ENCODE measurements around the gene RPE. TPM values are rescaled to one million over a fixed set of nuclear protein-coding genes. Genes with fewer than 3 reads are reported as not detected.

Gene RPE
- total RNA-seq, 1 donor from 2014 or later: 16.4 TPM

- H3K36me3 ChIP-seq: no peaks in the 10 kb centered on the region
- no peak overlapping the region for H3K4me3 ChIP-seq
- no peak for TF ChIP-seq CTCF (IDR thresholded peaks at IDR 0.05; ENCODE audit: borderline replicate concordance)
- no peak for DNase-seq
- intact Hi-C loops (cut with micrococcal nuclease): loop anchor here (5.0 kb wide), 1 partner anchor 220 kb away; no protein-coding TSS in a partner anchor
- H3K27ac ChIP-seq (replicated peaks): no peak overlapping the region
- no peaks in the 10 kb centered on the region for H3K9me3 ChIP-seq (replicated peaks)
- no peaks in the 10 kb centered on the region for H3K4me1 ChIP-seq
- peaks cover 31% of the 10 kb centered on the region for H3K27me3 ChIP-seq (ENCODE audit: low read depth)
Observed at GRCh38 chr2:209976698-209977385, 25.6 kb upstream of the RPE start.

- Histone ChIP-seq H3K4me1 (no peaks in the 10 kb centered on the region), H3K27ac (replicated peaks) (no peak overlapping the region), H3K4me3 (no peak overlapping the region), H3K36me3 (no peaks in the 10 kb centered on the region), H3K9me3 (replicated peaks) (no peaks in the 10 kb centered on the region), H3K27me3 (ENCODE audit: low read depth) (peaks cover 23% of the 10 kb centered on the region)
- DNase-seq: no peak
- peak; percentile 79 for TF ChIP-seq CTCF (IDR thresholded peaks at IDR 0.05; ENCODE audit: borderline replicate concordance)
- intact Hi-C loops (cut with micrococcal nuclease): loop anchor here (5.0 kb wide), 1 partner anchor 220 kb away; no protein-coding TSS in a partner anchor
Observed at GRCh38 chr2:209977386-209978239, 24.8 kb upstream of the RPE start.

GRCh38 chr2:209984291-209984690 lies 18.1 kb upstream of the RPE start:
- Histone ChIP-seq H3K4me3 (no peak overlapping the region), H3K36me3 (no peaks in the 10 kb centered on the region), H3K27ac (replicated peaks) (no peak overlapping the region), H3K4me1 (no peaks in the 10 kb centered on the region), H3K27me3 (ENCODE audit: low read depth) (peaks cover 5% of the 10 kb centered on the region), H3K9me3 (replicated peaks) (no peaks in the 10 kb centered on the region)
- intact Hi-C loops (cut with micrococcal nuclease): no loop called here
- TF ChIP-seq CTCF (IDR thresholded peaks at IDR 0.05; ENCODE audit: borderline replicate concordance): no peak
- no peak for DNase-seq

GRCh38 chr2:209985874-209986273 lies 16.6 kb upstream of the RPE start:
- Histone ChIP-seq H3K4me1 (no peaks in the 10 kb centered on the region), H3K27me3 (ENCODE audit: low read depth) (peaks cover 5% of the 10 kb centered on the region), H3K36me3 (no peaks in the 10 kb centered on the region), H3K9me3 (replicated peaks) (no peaks in the 10 kb centered on the region), H3K4me3 (no peak overlapping the region), H3K27ac (replicated peaks) (no peak overlapping the region)
- TF ChIP-seq CTCF (IDR thresholded peaks at IDR 0.05; ENCODE audit: borderline replicate concordance): no peak
- no peak for DNase-seq
- intact Hi-C loops (cut with micrococcal nuclease): no loop called here

GRCh38 chr2:209986415-209986814 lies 16.0 kb upstream of the RPE start:
- TF ChIP-seq CTCF (IDR thresholded peaks at IDR 0.05; ENCODE audit: borderline replicate concordance): no peak
- Histone ChIP-seq H3K27me3 (ENCODE audit: low read depth) (peaks cover 5% of the 10 kb centered on the region), H3K4me1 (no peaks in the 10 kb centered on the region), H3K27ac (replicated peaks) (no peak overlapping the region), H3K9me3 (replicated peaks) (no peaks in the 10 kb centered on the region), H3K4me3 (no peak overlapping the region), H3K36me3 (no peaks in the 10 kb centered on the region)
- intact Hi-C loops (cut with micrococcal nuclease): no loop called here
- DNase-seq: no peak

All from left ventricle myocardium inferior (tissue), 1 donor.